HG02970 (cell line): Measurements from ENCODE around the gene CCDC92.

Experiments used
- ATAC-seq: cut with Tn5 transposase; IDR thresholded peaks from one replicate; pipeline ENCODE4 v1.9.1; 2021; ENCODE audit warnings: mild to moderate bottlenecking, moderate library complexity, moderate number of reproducible peaks; ENCODE audit not compliant: unreplicated experiment, low FRiP score

CCDC92 gene

GRCh38 chr12:123892853-123893252, 79.8 kb downstream of the CCDC92 start:
- ATAC-seq: no peak

GRCh38 chr12:123892180-123892559, 80.5 kb downstream of the CCDC92 start:
- ATAC-seq: no peak

DNA sequence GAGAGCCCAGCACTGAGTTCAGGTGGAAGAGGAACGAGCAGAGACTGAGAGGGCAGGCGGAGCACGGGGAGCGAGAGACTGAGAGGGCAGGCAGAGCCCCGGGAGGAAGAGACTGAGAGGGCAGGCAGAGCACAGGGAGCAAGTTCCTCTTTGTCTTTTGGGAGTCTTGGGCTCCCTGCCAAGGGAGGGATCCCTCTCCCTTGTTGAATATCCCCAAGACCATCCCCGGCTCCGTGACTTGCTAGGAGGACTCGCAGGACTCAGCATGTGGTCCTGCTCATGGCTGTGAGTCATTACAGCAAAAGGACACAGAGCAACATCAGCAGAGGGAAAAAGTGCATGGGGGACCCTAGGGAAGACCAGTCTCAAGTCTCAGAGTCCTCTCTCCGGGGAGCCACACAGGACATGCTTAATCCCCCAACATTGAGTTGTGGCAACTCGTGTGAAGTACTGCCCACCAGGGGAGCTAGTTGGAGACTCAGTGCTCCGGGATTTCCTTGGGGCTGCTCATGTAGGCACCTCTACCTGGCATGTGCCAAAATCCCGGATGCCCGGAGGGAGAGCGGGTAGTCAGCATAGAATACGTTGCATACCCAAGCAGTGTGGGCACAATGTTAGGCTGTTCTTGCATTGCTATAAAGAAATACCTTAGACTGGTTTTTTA, 81.0 kb downstream of the CCDC92 start:
- ATAC-seq: no peak

- ATAC-seq: no peak
These were observed 81.6 kb downstream of the CCDC92 start for GRCh38 chr12:123891011-123891410.

DNA sequence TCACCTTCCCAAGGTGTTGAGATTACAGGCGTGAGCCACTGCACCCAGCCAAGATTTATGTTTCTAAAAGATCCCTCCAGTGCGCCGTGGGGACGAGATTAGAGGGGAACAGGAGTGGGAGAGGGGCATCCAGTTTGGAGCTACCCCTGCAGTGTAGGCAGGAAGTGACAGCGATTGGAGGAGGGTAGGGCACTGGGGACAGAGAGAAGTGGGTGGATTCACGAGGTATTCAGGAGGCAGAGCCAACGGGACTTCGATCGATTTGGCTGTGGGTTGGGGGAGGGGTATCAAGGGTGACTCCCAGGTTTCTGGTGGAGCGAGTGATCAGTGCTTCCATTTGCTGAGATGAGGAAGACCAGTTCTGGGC, 82.1 kb downstream of the CCDC92 start:
- no peak for ATAC-seq

DNA sequence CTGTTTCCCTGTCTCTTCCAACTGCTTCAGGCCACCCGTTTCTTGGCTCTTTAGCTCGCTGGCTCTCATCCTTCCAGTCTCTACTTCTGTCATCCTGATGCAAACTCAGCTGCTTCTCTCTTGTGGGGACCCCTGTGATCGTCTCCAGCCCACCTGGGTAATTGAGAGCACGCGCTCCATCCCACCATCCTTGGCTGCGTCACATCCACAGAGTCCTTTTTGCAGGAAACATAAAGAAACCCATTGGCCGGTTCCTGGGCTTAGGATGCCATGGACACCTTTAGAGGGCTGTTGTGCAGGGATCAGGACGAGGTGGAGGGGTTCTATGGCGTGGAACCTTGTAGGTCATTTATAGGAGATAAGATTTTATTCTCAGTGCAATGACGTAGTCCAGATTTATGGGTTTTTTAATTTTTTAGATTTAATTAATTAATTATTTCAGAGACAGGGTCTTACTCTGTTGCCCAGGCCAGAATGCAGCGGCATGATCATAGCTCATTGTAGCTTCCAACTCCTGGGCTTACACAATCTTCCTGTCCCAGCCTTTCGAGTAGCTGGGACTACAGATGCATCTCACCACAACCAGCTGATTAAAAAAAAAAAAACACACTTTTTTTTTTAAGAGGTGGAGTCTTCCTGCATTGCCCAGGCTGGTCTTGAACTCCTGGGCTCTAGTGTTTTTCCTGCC, 82.6 kb downstream of the CCDC92 start:
- no peak for ATAC-seq

- no peak for ATAC-seq
These were observed 83.6 kb downstream of the CCDC92 start for GRCh38 chr12:123888989-123889388.

DNA sequence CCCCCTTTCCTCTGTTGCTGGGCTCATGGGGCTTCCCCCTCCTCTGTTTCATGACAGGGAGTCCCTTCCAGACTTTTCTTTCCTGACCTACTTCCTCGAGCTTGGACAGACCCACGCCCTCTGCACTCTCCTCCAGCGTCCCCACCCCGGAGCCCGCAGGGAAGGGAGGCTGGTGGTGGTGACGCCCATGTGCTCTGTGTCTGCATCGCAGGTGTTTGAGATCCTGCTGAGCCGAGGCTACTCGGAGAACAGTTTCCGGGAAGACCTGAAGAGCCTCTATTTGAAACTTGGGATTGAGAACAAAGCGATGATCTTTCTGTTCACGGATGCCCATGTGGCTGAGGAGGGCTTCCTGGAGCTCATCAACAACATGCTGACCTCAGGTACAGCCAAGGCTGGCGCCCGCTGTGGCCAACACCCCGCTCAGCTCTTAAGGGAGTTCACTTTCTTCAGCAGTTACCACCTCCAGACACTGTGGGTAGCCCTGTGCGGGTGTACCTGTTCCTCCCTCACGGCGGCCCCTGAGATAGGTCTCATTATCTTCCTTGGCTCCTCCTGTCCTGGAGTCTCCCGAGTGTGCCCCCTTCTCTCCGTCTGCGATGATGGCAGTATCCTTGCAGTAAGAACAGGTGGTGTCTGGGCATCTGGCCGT, 85.6 kb downstream of the CCDC92 start:
- ATAC-seq: no peak

GRCh38 chr12:123886258-123886657, 86.4 kb downstream of the CCDC92 start:
- no peak for ATAC-seq
